H9 (cell line): ENCODE data around the gene PCDHGB5. TPM values are rescaled to one million over a fixed set of nuclear protein-coding genes. Genes with fewer than 3 reads are reported as not detected.

Experiments
- DNase-seq: peaks from one replicate; pipeline ENCODE4 v3.0.0-alpha.2; 2017
- H2AFZ ChIP-seq: one replicate; pipeline ENCODE4 v1.6.1; 2013; ENCODE audit warnings: mild to moderate bottlenecking, low read length, control low read depth, moderate library complexity
- H2AK5ac ChIP-seq: 2 replicates; pipeline ENCODE4 v1.6.1; 2013; ENCODE audit warnings: low read length, control low read depth, mixed read lengths; ENCODE audit not compliant: insufficient read length
- H2BK120ac ChIP-seq: one replicate; pipeline ENCODE4 v1.6.1; 2013; ENCODE audit warnings: low read depth, mild to moderate bottlenecking, low read length, control low read depth, inconsistent platforms; ENCODE audit not compliant: poor library complexity, severe bottlenecking
- H2BK12ac ChIP-seq: 2 replicates; pipeline ENCODE4 v1.6.1; 2013; ENCODE audit warnings: low read length, control low read depth, mixed read lengths, low read depth; ENCODE audit not compliant: insufficient read length
- H2BK15ac ChIP-seq: 2 replicates; pipeline ENCODE4 v1.6.1; 2013; ENCODE audit warnings: low read depth, low read length, control low read depth
- H2BK20ac ChIP-seq: one replicate; pipeline ENCODE4 v1.6.1; 2013; ENCODE audit warnings: low read depth, mild to moderate bottlenecking, low read length, control low read depth, inconsistent platforms; ENCODE audit not compliant: poor library complexity, severe bottlenecking
- H2BK5ac ChIP-seq: 2 replicates; pipeline ENCODE4 v1.6.1; 2013; ENCODE audit warnings: low read length, control low read depth, mixed read lengths; ENCODE audit not compliant: insufficient read length
- H3K14ac ChIP-seq: 2 replicates; pipeline ENCODE4 v1.6.1; 2013; ENCODE audit warnings: low read length, control low read depth; ENCODE audit not compliant: insufficient read depth
- H3K18ac ChIP-seq: 2 replicates; pipeline ENCODE4 v1.6.1; 2013; ENCODE audit warnings: low read depth, mild to moderate bottlenecking, mixed read lengths, low read length, control low read depth; ENCODE audit not compliant: insufficient read length
- H3K23ac ChIP-seq: 2 replicates; pipeline ENCODE4 v1.6.1; 2013; ENCODE audit warnings: low read length, control low read depth, mixed read lengths, low read depth; ENCODE audit not compliant: insufficient read length
- H3K23me2 ChIP-seq: 2 replicates; pipeline ENCODE4 v1.6.1; 2013; ENCODE audit warnings: low read depth, mild to moderate bottlenecking, mixed read lengths, low read length, control low read depth; ENCODE audit not compliant: insufficient read length, poor library complexity, severe bottlenecking
- H3K27ac ChIP-seq: 2 replicates; pipeline ENCODE4 v1.5.1; 2013; ENCODE audit warnings: low read length, control low read depth, mixed read lengths, low read depth; ENCODE audit not compliant: insufficient read length
- H3K27me3 ChIP-seq: 2 replicates; pipeline ENCODE4 v1.6.1; 2013; ENCODE audit warnings: low read length, control low read depth, inconsistent platforms; ENCODE audit not compliant: insufficient read depth
- H3K4ac ChIP-seq: 2 replicates; pipeline ENCODE4 v1.6.1; 2013; ENCODE audit warnings: low read depth, mild to moderate bottlenecking, control low read depth, inconsistent platforms, low read length, moderate library complexity
- H3K4me1 ChIP-seq: 2 replicates; pipeline ENCODE4 v1.6.1; 2013; ENCODE audit warnings: low read length, control low read depth, inconsistent platforms; ENCODE audit not compliant: insufficient read depth
- H3K4me2 ChIP-seq: 2 replicates; pipeline ENCODE4 v1.6.1; 2013; ENCODE audit warnings: low read length, control low read depth, mixed read lengths; ENCODE audit not compliant: insufficient read length, insufficient read depth
- H3K56ac ChIP-seq: 2 replicates; pipeline ENCODE4 v1.6.1; 2013; ENCODE audit warnings: low read depth, mild to moderate bottlenecking, mixed read lengths, low read length, control low read depth; ENCODE audit not compliant: insufficient read length
- H3K79me1 ChIP-seq: 2 replicates; pipeline ENCODE4 v1.6.1; 2013; ENCODE audit warnings: low read depth, mild to moderate bottlenecking, moderate library complexity, low read length, control low read depth, inconsistent platforms; ENCODE audit not compliant: insufficient read depth, poor library complexity, severe bottlenecking
- H3K79me2 ChIP-seq: 2 replicates; pipeline ENCODE4 v1.6.1; 2013; ENCODE audit warnings: low read length, control low read depth, inconsistent platforms; ENCODE audit not compliant: insufficient read depth
- H3K9ac ChIP-seq: 2 replicates; pipeline ENCODE4 v1.6.1; 2013; ENCODE audit warnings: low read length, control low read depth, mixed read lengths; ENCODE audit not compliant: insufficient read length; ENCODE audit errors: extremely low read depth
- H3K9me3 ChIP-seq: one replicate; pipeline ENCODE4 v1.6.1; 2013; ENCODE audit warnings: low read depth, low read length, inconsistent platforms; ENCODE audit not compliant: control insufficient read depth
- H3T11ph ChIP-seq: one replicate; pipeline ENCODE4 v1.6.1; 2013; ENCODE audit warnings: mild to moderate bottlenecking, low read length, control low read depth, inconsistent platforms
- H4K20me1 ChIP-seq: one replicate; pipeline ENCODE4 v1.6.1; 2013; ENCODE audit not compliant: control insufficient read depth, insufficient read length, insufficient read depth
- H4K5ac ChIP-seq: 2 replicates; pipeline ENCODE4 v1.6.1; 2013; ENCODE audit warnings: low read depth, mild to moderate bottlenecking, mixed read lengths, low read length, control low read depth; ENCODE audit not compliant: insufficient read length
- H4K8ac ChIP-seq: replicated peaks from 2 replicates; pipeline ENCODE4 v1.6.1; 2013; ENCODE audit warnings: low read length, control low read depth, mixed read lengths, low read depth; ENCODE audit not compliant: insufficient read length
- H4K91ac ChIP-seq: 2 replicates; pipeline ENCODE4 v1.6.1; 2013; ENCODE audit warnings: low read depth, mild to moderate bottlenecking, moderate library complexity, mixed read lengths, low read length, control low read depth; ENCODE audit not compliant: insufficient read length
- H3K27ac Mint-ChIP-seq, 3 experiments: 2 replicates in 2 of 3; 3 replicates in 1 of 3; pipeline ENCODE4 v1.8.0; 2020 to 2021; ENCODE audit warnings: mixed read lengths in 3 of 3, mild to moderate bottlenecking in 1 of 3, moderate library complexity in 1 of 3
- H3K27me3 Mint-ChIP-seq: 2 replicates; pipeline ENCODE4 v1.8.0; 2021; ENCODE audit warnings: low read depth, mild to moderate bottlenecking, moderate library complexity, mixed read lengths
- H3K36me3 Mint-ChIP-seq, 3 experiments: 2 replicates in 2 of 3; 3 replicates in 1 of 3; pipeline ENCODE4 v1.8.0; 2020 to 2021; ENCODE audit warnings: low read depth in 3 of 3, mixed read lengths in 3 of 3; ENCODE audit not compliant: insufficient read depth in 1 of 3
- H3K4me1 Mint-ChIP-seq, 2 experiments: 2 replicates each; pipeline ENCODE4 v1.8.0; 2020; ENCODE audit warnings: mixed read lengths in 2 of 2
- H3K4me3 Mint-ChIP-seq, 2 experiments: 2 replicates in 1 of 2; 3 replicates in 1 of 2; pipeline ENCODE4 v1.8.0; 2020 to 2021; ENCODE audit warnings: mild to moderate bottlenecking in 2 of 2, mixed read lengths in 2 of 2, moderate library complexity in 1 of 2
- H3K9me3 Mint-ChIP-seq, 2 experiments: 2 replicates in 1 of 2; 3 replicates in 1 of 2; pipeline ENCODE4 v1.8.0; 2020; ENCODE audit warnings: mild to moderate bottlenecking in 2 of 2, mixed read lengths in 2 of 2, moderate library complexity in 1 of 2
- CTCF ChIP-seq: fragments of 200-600 bp; sonication (generic); conservative IDR thresholded peaks from 3 replicates; pipeline ENCODE4 v1.8.0; 2021; ENCODE audit warnings: antibody characterized with exemption, mild to moderate bottlenecking
- WGBS: extraction: QIAGEN DNeasy Blood & Tissue Kit; methylation state at CpG from one replicate; pipeline ENCODE4 v1.1.7; 2013; ENCODE audit warnings: missing lambda C conversion rate, low lambda C conversion rate, mixed read lengths; ENCODE audit not compliant: insufficient read length; ENCODE audit errors: extremely low coverage; 5-methylcytosine and 5-hydroxymethylcytosine counted together
- total RNA-seq: library from RNA; stranded (reverse); gene quantifications from 2 replicates; pipeline ENCODE4 v1.2.1, GENCODE V29; 2021

The PCDHGB5 gene
- total RNA-seq, 1 experiment from 2014 or later: 3.8 TPM

- peaks cover 40 to 72% (median 63%) of the 10 kb centered on the region in 3 experiments for H3K36me3 Mint-ChIP-seq
- H3K9me3 ChIP-seq: peaks cover 29% of the 10 kb centered on the region
Measured at GRCh38 chr5:141359790-141360426, 37.8 kb upstream of the PCDHGB5 start, which contains the start of gene PCDHGB2. PCDHGB2 (plus strand) TSS chr5:141359994; CDS start chr5:141360136, 142 bp downstream.

More at GRCh38 chr5:141359790-141360426, 37.8 kb upstream of the PCDHGB5 start, which contains the start of gene PCDHGB2:
- H3K4me3 Mint-ChIP-seq: peak within 1 kb of the TSS in 1 of 2 experiments; percentile 53; a peak in 4 of 5 replicates
- Histone ChIP-seq H2AFZ (no peak within 1 kb of the TSS), H3K79me1 (no peaks in the 10 kb centered on the region), H3K79me2 (no peaks in the 10 kb centered on the region), H2BK20ac (no peak within 1 kb of the TSS), H3K14ac (no peak within 1 kb of the TSS), H4K20me1 (no peaks in the 10 kb centered on the region), H3K23me2 (no peaks in the 10 kb centered on the region), H2AK5ac (no peak within 1 kb of the TSS), H2BK5ac (no peak within 1 kb of the TSS), H4K91ac (no peak within 1 kb of the TSS), H3K27me3 (no peaks in the 10 kb centered on the region), H4K5ac (no peak within 1 kb of the TSS), H3K9ac (no peak within 1 kb of the TSS), H3K4me1 (no peaks in the 10 kb centered on the region), H3T11ph (no peak within 1 kb of the TSS), H3K23ac (no peak within 1 kb of the TSS), H3K4me2 (no peak within 1 kb of the TSS), H3K27ac (no peak within 1 kb of the TSS), H2BK12ac (no peak within 1 kb of the TSS), H2BK15ac (no peak within 1 kb of the TSS), H3K18ac (no peak within 1 kb of the TSS), H4K8ac (no peak within 1 kb of the TSS), H3K4ac (no peak within 1 kb of the TSS), H2BK120ac (no peak within 1 kb of the TSS), H3K56ac (no peak within 1 kb of the TSS)
- H3K27me3 Mint-ChIP-seq: peaks cover 3% of the 10 kb centered on the region
- peak; percentile 50 for DNase-seq
- H3K4me1 Mint-ChIP-seq: peaks cover 7 to 15% of the 10 kb centered on the region in 2 experiments; a peak in 3 of 4 replicates
- no CpG with 5 or more reads among the region's 24 CpGs for whole genome bisulfite sequencing
- peak; percentile 75 for TF ChIP-seq CTCF
- H3K9me3 Mint-ChIP-seq: peaks cover 70 to 71% of the 10 kb centered on the region in 2 experiments
- peak within 1 kb of the TSS in 2 of 3 experiments; percentile 7 to 83; a peak in 2 of 7 replicates for H3K27ac Mint-ChIP-seq
